NT2/D1 (cell line): ENCODE results near the gene CUL7.

Experiments used
- SUZ12 ChIP-seq: IDR thresholded peaks from 2 replicates; pipeline ENCODE4 v1.6.1; 2011; ENCODE audit not compliant: insufficient read length, insufficient read depth; ENCODE audit errors: extremely low read depth
- YY1 ChIP-seq: IDR thresholded peaks from 2 replicates; pipeline ENCODE4 v1.6.1; 2011; ENCODE audit not compliant: insufficient read length, insufficient read depth
- ZNF274 ChIP-seq: IDR thresholded peaks from 2 replicates; pipeline ENCODE4 v1.6.1; 2011; ENCODE audit warnings: mild to moderate bottlenecking, low read depth, low read length

GRCh38 chr6:43038727-43039126, 14.9 kb downstream of the CUL7 start:
- TF ChIP-seq YY1 (no peak), ZNF274 (no peak), SUZ12 (no peak)
